Hematopoietic multipotent progenitor cell treated with erythropoietin and hydrocortisone succinate and interleukin-3 and kit ligand, for 6 days (in vitro differentiated cells): ENCODE data around the gene COG5.
A peak's percentile ranks its signal among the peaks of the same experiment; 100 is the strongest.

Source experiments
- DNase-seq: peaks from one replicate; pipeline ENCODE4 v3.0.0-alpha.2; 2015

COG5 gene

GRCh38 chr7:107212725-107213124, 351.0 kb downstream of the COG5 start:
- DNase-seq, result no peak

- DNase-seq, result no peak
Observed at GRCh38 chr7:107210400-107210799, 353.3 kb downstream of the COG5 start.

GRCh38 chr7:107209565-107209964, 354.2 kb downstream of the COG5 start:
- DNase-seq, result no peak

- DNase-seq, result no peak
Observed at GRCh38 chr7:107208563-107208962, 355.2 kb downstream of the COG5 start.

- DNase-seq, result no peak
Observed at GRCh38 chr7:107208024-107208521, 355.6 kb downstream of the COG5 start.

- no peak for DNase-seq
Observed at GRCh38 chr7:107207459-107207858, 356.3 kb downstream of the COG5 start.

- no peak for DNase-seq
Observed at GRCh38 chr7:107206706-107207105, 357.0 kb downstream of the COG5 start.

GRCh38 chr7:107206136-107206535, 357.6 kb downstream of the COG5 start:
- DNase-seq, result no peak

GRCh38 chr7:107203607-107204006, 360.1 kb downstream of the COG5 start:
- DNase-seq, result no peak

- peak; percentile 64 for DNase-seq
Observed at GRCh38 chr7:107201795-107202450, 361.8 kb downstream of the COG5 start.

GRCh38 chr7:107196834-107197610, 366.7 kb downstream of the COG5 start:
- DNase-seq, result no peak

GRCh38 chr7:107194052-107194451, 369.7 kb downstream of the COG5 start:
- no peak for DNase-seq

GRCh38 chr7:107190090-107190489, 373.6 kb downstream of the COG5 start:
- no peak for DNase-seq

- no peak for DNase-seq
Observed at GRCh38 chr7:107187774-107188173, 375.9 kb downstream of the COG5 start.

- DNase-seq, result no peak
Observed at GRCh38 chr7:107186240-107186639, 377.5 kb downstream of the COG5 start.

GRCh38 chr7:107185716-107186115, 378.0 kb downstream of the COG5 start:
- no peak for DNase-seq

GRCh38 chr7:107181172-107181571, 382.5 kb downstream of the COG5 start:
- DNase-seq, result no peak

GRCh38 chr7:107180378-107180777, 383.3 kb downstream of the COG5 start:
- peak; percentile 76 for DNase-seq

GRCh38 chr7:107179326-107180164, 384.2 kb downstream of the COG5 start:
- no peak for DNase-seq

GRCh38 chr7:107173691-107174406, 389.9 kb downstream of the COG5 start:
- DNase-seq, result peak; percentile 25

GRCh38 chr7:107173191-107173590, 390.5 kb downstream of the COG5 start:
- DNase-seq, result no peak

GRCh38 chr7:107172276-107173032, 391.3 kb downstream of the COG5 start:
- DNase-seq, result no peak
